HCT116 (cell line): Measurements from ENCODE around the gene ALDH16A1. TPM values are rescaled to one million over a fixed set of nuclear protein-coding genes. Genes with fewer than 3 reads are reported as not detected.

Experiments
- ATAC-seq: fragments of 200-7000 bp; cut with Tn5 transposase; 2 replicates; pipeline ENCODE4 v1.9.1; 2020; ENCODE audit warnings: mild to moderate bottlenecking, moderate library complexity
- BruUV-seq: library from RNA; stranded (reverse); fragments of 400-500 nt; replicated peaks from 2 replicates; lab custom pipeline; 2021; lab: Mats Ljungman, UMichigan
- CTCF ChIA-PET: fragments of 300-600 bp; sonication (Branson Sonifier 250); formaldehyde crosslinking; loops from one replicate; lab custom pipeline; 2021; ENCODE audit warnings: antibody characterized with exemption; lab: Charles Lee
- POLR2A ChIA-PET: fragments of 300-600, 350-600 bp; sonication (Branson Sonifier 250); formaldehyde crosslinking; loops from one replicate; lab custom pipeline; 2021; ENCODE audit warnings: antibody characterized with exemption; lab: Charles Lee
- RAD21 ChIA-PET, 2 experiments: fragments of 300-600 bp; sonication (Branson Sonifier 250); formaldehyde crosslinking; loops; one replicate each; lab custom pipeline; 2023; ENCODE audit warnings: low total read pairs in 2 of 2; ENCODE audit not compliant: uncharacterized antibody in 2 of 2, unreplicated experiment in 2 of 2, low non-redundant PET in 1 of 2; lab: Charles Lee
- DNase-seq: peaks from one replicate; pipeline ENCODE4 v3.0.0-alpha.2; 2010; ENCODE audit warnings: low read depth, low spot score
- H2AFZ ChIP-seq: fragments of 200-600 bp; shearing (Covaris generic), sonication (generic); 2 replicates; pipeline ENCODE4 v1.6.1; 2017; ENCODE audit warnings: low read depth, mixed run types, mixed read lengths, antibody characterized with exemption, low read length; ENCODE audit not compliant: poor library complexity, severe bottlenecking
- H3K27ac ChIP-seq: 2 replicates; pipeline ENCODE4 v1.5.1; 2012; ENCODE audit warnings: low read depth, low read length
- H3K27me3 ChIP-seq: fragments of 200-600 bp; sonication (generic); 2 replicates; pipeline ENCODE4 v1.6.1; 2016; ENCODE audit warnings: mixed run types, low read length, mixed read lengths; ENCODE audit not compliant: insufficient read depth
- H3K36me3 ChIP-seq, 2 experiments: fragments of 200-500 bp in 1 of 2; fragments of 200-600 bp in 1 of 2; sonication (Bioruptor generic) in 1 of 2; sonication (generic) in 1 of 2; 2 replicates each; pipeline versions ENCODE4 v1.5.1 to v1.6.1; 2014 to 2016; ENCODE audit warnings: low read length in 2 of 2, inconsistent platforms in 1 of 2, mixed read lengths in 1 of 2, mixed run types in 1 of 2; ENCODE audit not compliant: insufficient read depth in 2 of 2, control insufficient read depth in 1 of 2
- H3K4me1 ChIP-seq, 2 experiments: fragments of 200-600 bp in 1 of 2; sonication (generic) in 1 of 2; 2 replicates each; pipeline versions ENCODE4 v1.5.1 to v1.6.1; 2012 to 2017; ENCODE audit warnings: low read length in 2 of 2, inconsistent platforms in 1 of 2, mild to moderate bottlenecking in 1 of 2, mixed read lengths in 1 of 2, mixed run types in 1 of 2, moderate library complexity in 1 of 2; ENCODE audit not compliant: insufficient read depth in 2 of 2, control insufficient read depth in 1 of 2
- H3K4me2 ChIP-seq: fragments of 200-600 bp; sonication (generic); 2 replicates; pipeline ENCODE4 v1.6.1; 2017; ENCODE audit warnings: mixed run types, low read length, mixed read lengths
- H3K4me3 ChIP-seq, 2 experiments: fragments of 200-600 bp in 1 of 2; sonication (generic) in 1 of 2; replicated peaks in 1 of 2; 2 replicates each; pipeline ENCODE4 v1.5.1; 2011 to 2016; ENCODE audit warnings: low read length in 2 of 2, control low read depth in 1 of 2, low read depth in 1 of 2, mild to moderate bottlenecking in 1 of 2, mixed read lengths in 1 of 2, mixed run types in 1 of 2
- H3K79me2 ChIP-seq: fragments of 200-600 bp; sonication (generic); 2 replicates; pipeline ENCODE4 v1.6.1; 2017; ENCODE audit warnings: mild to moderate bottlenecking, mixed run types, low read length, moderate library complexity, mixed read lengths; ENCODE audit not compliant: insufficient read depth
- H3K9ac ChIP-seq: fragments of 200-600 bp; sonication (generic); 2 replicates; pipeline ENCODE4 v1.6.1; 2016; ENCODE audit warnings: low read length, mixed read lengths
- H3K9me2 ChIP-seq: fragments of 200-600 bp; sonication (generic), shearing (Covaris generic); 2 replicates; pipeline ENCODE4 v1.6.1; 2017; ENCODE audit warnings: mixed run types, mild to moderate bottlenecking, moderate library complexity; ENCODE audit not compliant: insufficient read depth
- H3K9me3 ChIP-seq, 2 experiments: fragments of 200-500 bp in 1 of 2; fragments of 200-600 bp in 1 of 2; sonication (Bioruptor generic) in 1 of 2; sonication (generic) in 1 of 2; 2 replicates each; pipeline ENCODE4 v1.6.1; 2014 to 2017; ENCODE audit warnings: low read length in 2 of 2, mixed read lengths in 2 of 2, inconsistent platforms in 1 of 2, low read depth in 1 of 2, mild to moderate bottlenecking in 1 of 2, mixed run types in 1 of 2, moderate library complexity in 1 of 2; ENCODE audit not compliant: control insufficient read depth in 1 of 2, insufficient read depth in 1 of 2
- H4K20me1 ChIP-seq: fragments of 200-600 bp; sonication (generic), shearing (Covaris generic); 2 replicates; pipeline ENCODE4 v1.6.1; 2017; ENCODE audit warnings: mixed run types, mild to moderate bottlenecking, moderate library complexity; ENCODE audit not compliant: insufficient read depth
- CBX3 ChIP-seq: IDR thresholded peaks from 2 replicates; pipeline ENCODE4 v1.6.1; 2012; ENCODE audit warnings: low read depth
- EZH2phosphoT487 ChIP-seq: fragments of 200-600 bp; IDR thresholded peaks from 2 replicates; pipeline ENCODE4 v1.6.1; 2018; ENCODE audit warnings: antibody characterized with exemption, borderline replicate concordance
- FOSL1 ChIP-seq: IDR thresholded peaks from 2 replicates; pipeline ENCODE4 v1.6.1; 2012; ENCODE audit warnings: low read depth
- RAD21 ChIP-seq: IDR thresholded peaks from 2 replicates; pipeline ENCODE4 v1.6.1; 2012; ENCODE audit warnings: low read depth, mild to moderate bottlenecking
- ZFX ChIP-seq: fragments of 450-650 bp; IDR thresholded peaks from 2 replicates; pipeline ENCODE4 v1.6.1; 2017
- ZNF274 ChIP-seq: fragments of 200-500 bp; sonication (Bioruptor generic); IDR thresholded peaks from 2 replicates; pipeline ENCODE4 v1.6.1; 2014; ENCODE audit warnings: mild to moderate bottlenecking, low read depth, low read length, inconsistent platforms
- intact Hi-C: fragments of 100-400 bp; cut with micrococcal nuclease; formaldehyde crosslinking; loops from 2 replicates; pipeline ENCODE4 v1.10.0; 2022
- total RNA-seq: library from RNA; stranded (reverse); gene quantifications from one replicate; pipeline ENCODE4 v1.2.1, GENCODE V29; 2021; ENCODE audit not compliant: unreplicated experiment
- TF ChIP-seq, protein P1 (sequence below): IDR thresholded peaks from 2 replicates; pipeline ENCODE4 v1.6.1; 2012

ALDH16A1 gene
- total RNA-seq, 1 experiment from 2014 or later: 22.8 TPM

DNA sequence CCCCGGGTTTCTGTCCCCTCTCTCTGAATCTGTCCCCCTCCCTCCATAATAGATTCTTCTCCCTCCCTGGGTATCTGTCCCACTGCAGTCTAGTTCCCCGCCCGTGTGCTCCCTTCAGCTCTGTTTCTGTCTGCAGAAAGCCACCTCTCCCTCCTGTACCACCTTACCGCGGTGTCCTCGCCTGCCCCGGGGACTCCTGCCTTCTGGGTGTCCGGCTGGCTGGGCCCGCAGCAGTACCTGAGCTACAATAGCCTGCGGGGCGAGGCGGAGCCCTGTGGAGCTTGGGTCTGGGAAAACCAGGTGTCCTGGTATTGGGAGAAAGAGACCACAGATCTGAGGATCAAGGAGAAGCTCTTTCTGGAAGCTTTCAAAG, 60.7 kb downstream of the ALDH16A1 start:
- POLR2A ChIA-PET: interaction anchor here (0.5 to 1.5 kb wide), 2 partner anchors 60 to 76 kb away, joined by 3 read pairs; no protein-coding TSS in a partner anchor
- Histone ChIP-seq H3K27ac (no peak overlapping the region), H3K27me3 (no peaks in the 10 kb centered on the region), H3K9me3 (no peaks in the 10 kb centered on the region), H3K4me2 (no peak overlapping the region), H3K79me2 (no peaks in the 10 kb centered on the region), H3K36me3 (no peaks in the 10 kb centered on the region), H3K4me3 (no peak overlapping the region), H2AFZ (no peak overlapping the region), H3K4me1 (peaks cover 4 to 13% of the 10 kb centered on the region in 2 experiments; a peak in 3 of 4 replicates), H3K9me2 (no peaks in the 10 kb centered on the region), H4K20me1 (no peaks in the 10 kb centered on the region), H3K9ac (no peak overlapping the region)
- RAD21 ChIA-PET: no interaction called here
- intact Hi-C loops: no loop called here
- CTCF ChIA-PET: interaction anchor here (0.6 kb wide), 1 partner anchor 387 kb away, joined by 3 read pairs; no protein-coding TSS in a partner anchor
- ATAC-seq (peak; percentile 25; the same call in 1 of the 2 replicates), DNase-seq (no peak)
- no TSS peak for BruUV-seq
- TF ChIP-seq RAD21 (no peak), ZFX (no peak), CBX3 (no peak), ZNF274 (no peak)
- TF ChIP-seq, protein P1, sequence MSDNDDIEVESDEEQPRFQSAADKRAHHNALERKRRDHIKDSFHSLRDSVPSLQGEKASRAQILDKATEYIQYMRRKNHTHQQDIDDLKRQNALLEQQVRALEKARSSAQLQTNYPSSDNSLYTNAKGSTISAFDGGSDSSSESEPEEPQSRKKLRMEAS: no peak

DNA sequence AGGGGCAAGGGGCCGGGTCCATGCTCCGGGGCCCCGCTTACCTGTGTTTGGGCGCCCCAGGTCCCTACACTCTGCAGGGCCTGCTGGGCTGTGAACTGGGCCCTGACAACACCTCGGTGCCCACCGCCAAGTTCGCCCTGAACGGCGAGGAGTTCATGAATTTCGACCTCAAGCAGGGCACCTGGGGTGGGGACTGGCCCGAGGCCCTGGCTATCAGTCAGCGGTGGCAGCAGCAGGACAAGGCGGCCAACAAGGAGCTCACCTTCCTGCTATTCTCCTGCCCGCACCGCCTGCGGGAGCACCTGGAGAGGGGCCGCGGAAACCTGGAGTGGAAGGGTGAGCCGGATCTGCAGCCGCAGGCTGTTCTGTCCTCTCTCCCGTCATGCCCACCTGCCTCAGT, 61.1 kb downstream of the ALDH16A1 start:
- H3K4me2 ChIP-seq: no peak overlapping the region
- no peak overlapping the region for H3K4me3 ChIP-seq
- POLR2A ChIA-PET: interaction anchor here (1.5 kb wide), 1 partner anchor 76 kb away, joined by 3 read pairs; no protein-coding TSS in a partner anchor
- DNase-seq: no peak
- no peak overlapping the region for H2AFZ ChIP-seq
- RAD21 ChIA-PET: no interaction called here
- no TSS peak for BruUV-seq
- H3K36me3 ChIP-seq: no peaks in the 10 kb centered on the region
- CTCF ChIA-PET: no interaction called here
- no peaks in the 10 kb centered on the region for H3K9me3 ChIP-seq
- H4K20me1 ChIP-seq: no peaks in the 10 kb centered on the region
- intact Hi-C loops: no loop called here
- no peaks in the 10 kb centered on the region for H3K27me3 ChIP-seq
- TF ChIP-seq CBX3: no peak
- TF ChIP-seq EZH2phosphoT487: no peak
- TF ChIP-seq FOSL1: no peak
- TF ChIP-seq, all 23 proteins: peak for 0
- peaks cover 4 to 13% of the 10 kb centered on the region in 2 experiments; a peak in 3 of 4 replicates for H3K4me1 ChIP-seq
- H3K9me2 ChIP-seq: no peaks in the 10 kb centered on the region
- no peak overlapping the region for H3K9ac ChIP-seq
- H3K79me2 ChIP-seq: no peaks in the 10 kb centered on the region
- no peak overlapping the region for H3K27ac ChIP-seq
- no peak for ATAC-seq
